ENCODE data around the gene DTWD2.
"Not testable (repeated sequence)": the region's sequence is repeated elsewhere in the genome, so short reads cannot be mapped to it uniquely, and the experiment has no call there.

Gene DTWD2

GRCh38 chr5:118965890-118966289 lies 22.5 kb downstream of the DTWD2 start:
- Histone ChIP-seq H4K20me1 (ENCODE audit: control insufficient read depth, insufficient read depth, low read depth, low read length) (no peaks in the 10 kb centered on the region), H3K36me3 (ENCODE audit: control insufficient read depth, low read length) (no peaks in the 10 kb centered on the region), H3K9me3 (ENCODE audit: control insufficient read depth, insufficient read depth, low read length) (no peaks in the 10 kb centered on the region), H3K79me2 (ENCODE audit: control insufficient read depth, low read length) (no peaks in the 10 kb centered on the region), H3K4me2 (ENCODE audit: low read length) (no peak overlapping the region), H3K4me1 (ENCODE audit: control insufficient read depth, low read length) (no peaks in the 10 kb centered on the region), H3K9me2 (replicated peaks; ENCODE audit: control insufficient read depth, low read length) (no peaks in the 10 kb centered on the region), H3K27me3 (ENCODE audit: control insufficient read depth, low read length) (no peaks in the 10 kb centered on the region), H3F3A (ENCODE audit: control insufficient read depth, insufficient read depth) (no peaks in the 10 kb centered on the region), H3K27ac (ENCODE audit: low read depth, low read length) (no peak overlapping the region), H3K4me3 (ENCODE audit: low read length) (no peak overlapping the region)
- TF ChIP-seq EZH2phosphoT487 (IDR thresholded peaks at IDR 0.05; ENCODE audit: borderline replicate concordance, low read length): no peak

GRCh38 chr5:118964970-118965369 lies 23.4 kb downstream of the DTWD2 start:
- H4K20me1 ChIP-seq (ENCODE audit: control insufficient read depth, insufficient read depth, low read depth, low read length); H3K4me1 ChIP-seq (ENCODE audit: control insufficient read depth, low read length); H3K79me2 ChIP-seq (ENCODE audit: control insufficient read depth, low read length); H3K4me3 ChIP-seq (ENCODE audit: low read length); H3K27ac ChIP-seq (ENCODE audit: low read depth, low read length); H3K27me3 ChIP-seq (ENCODE audit: control insufficient read depth, low read length); H3K9me2 ChIP-seq (replicated peaks; ENCODE audit: control insufficient read depth, low read length); H3F3A ChIP-seq (ENCODE audit: control insufficient read depth, insufficient read depth); H3K4me2 ChIP-seq (ENCODE audit: low read length); H3K9me3 ChIP-seq (ENCODE audit: control insufficient read depth, insufficient read depth, low read length); H3K36me3 ChIP-seq (ENCODE audit: control insufficient read depth, low read length): not testable (repeated sequence)

DNA sequence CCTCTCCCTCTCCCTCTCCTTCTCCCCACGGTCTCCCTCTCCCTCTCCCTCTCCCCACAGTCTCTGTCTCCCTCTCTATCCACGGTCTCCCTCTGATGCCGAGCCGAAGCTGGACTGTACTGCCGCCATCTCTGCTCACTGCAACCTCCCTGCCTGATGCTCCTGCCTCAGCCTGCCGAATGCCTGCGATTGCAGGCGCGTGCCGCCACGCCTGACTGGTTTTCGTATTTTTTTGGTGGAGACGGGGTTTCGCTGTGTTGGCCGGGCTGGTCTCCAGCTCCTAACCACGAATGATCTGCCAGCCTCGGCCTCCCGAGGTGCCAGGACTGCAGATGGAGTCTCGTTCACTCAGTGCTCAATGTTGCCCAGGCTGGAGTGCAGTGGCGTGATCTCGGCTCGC lies 24.0 kb downstream of the DTWD2 start:
- H4K20me1 ChIP-seq (ENCODE audit: control insufficient read depth, insufficient read depth, low read depth, low read length); H3F3A ChIP-seq (ENCODE audit: control insufficient read depth, insufficient read depth); H3K4me2 ChIP-seq (ENCODE audit: low read length); H3K79me2 ChIP-seq (ENCODE audit: control insufficient read depth, low read length); H3K9me3 ChIP-seq (ENCODE audit: control insufficient read depth, insufficient read depth, low read length); H3K27ac ChIP-seq (ENCODE audit: low read depth, low read length); H3K27me3 ChIP-seq (ENCODE audit: control insufficient read depth, low read length); H3K4me1 ChIP-seq (ENCODE audit: control insufficient read depth, low read length); H3K9me2 ChIP-seq (replicated peaks; ENCODE audit: control insufficient read depth, low read length); H3K4me3 ChIP-seq (ENCODE audit: low read length); H3K36me3 ChIP-seq (ENCODE audit: control insufficient read depth, low read length): not testable (repeated sequence)

- Histone ChIP-seq H3K9me3 (ENCODE audit: control insufficient read depth, insufficient read depth, low read length) (no peaks in the 10 kb centered on the region), H3K4me2 (ENCODE audit: low read length) (no peak overlapping the region), H3K79me2 (ENCODE audit: control insufficient read depth, low read length) (no peaks in the 10 kb centered on the region), H3K4me3 (ENCODE audit: low read length) (no peak overlapping the region), H4K20me1 (ENCODE audit: control insufficient read depth, insufficient read depth, low read depth, low read length) (no peaks in the 10 kb centered on the region), H3K9me2 (replicated peaks; ENCODE audit: control insufficient read depth, low read length) (no peaks in the 10 kb centered on the region), H3K27ac (ENCODE audit: low read depth, low read length) (no peak overlapping the region), H3K27me3 (ENCODE audit: control insufficient read depth, low read length) (no peaks in the 10 kb centered on the region), H3K36me3 (ENCODE audit: control insufficient read depth, low read length) (no peaks in the 10 kb centered on the region), H3K4me1 (ENCODE audit: control insufficient read depth, low read length) (no peaks in the 10 kb centered on the region), H3F3A (ENCODE audit: control insufficient read depth, insufficient read depth) (no peaks in the 10 kb centered on the region)
- TF ChIP-seq CTCF (IDR thresholded peaks at IDR 0.05; ENCODE audit: low read depth, low read length, poor library complexity, severe bottlenecking) (no peak), EZH2phosphoT487 (IDR thresholded peaks at IDR 0.05; ENCODE audit: borderline replicate concordance, low read length) (no peak)
These were observed 25.2 kb downstream of the DTWD2 start for GRCh38 chr5:118963169-118963568.

DNA sequence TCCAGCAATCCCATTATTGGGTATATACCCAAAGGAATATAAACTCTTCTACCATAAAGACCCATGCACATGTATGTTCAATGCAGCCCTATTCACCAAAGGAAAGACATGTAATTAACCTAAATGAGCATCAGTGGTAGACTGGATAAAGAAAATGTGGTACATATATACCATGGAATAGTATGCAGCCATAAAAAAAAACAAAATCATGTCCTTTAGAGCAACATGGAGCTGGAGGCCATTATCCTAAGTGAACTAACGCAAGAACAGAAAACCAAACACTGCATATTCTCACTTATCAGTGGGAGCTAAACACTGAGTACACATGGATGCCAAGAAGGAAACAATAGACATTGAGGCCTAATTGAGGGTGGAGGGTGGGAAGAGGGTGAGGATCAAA lies 27.8 kb downstream of the DTWD2 start:
- Histone ChIP-seq H3K79me2 (ENCODE audit: control insufficient read depth, low read length) (no peaks in the 10 kb centered on the region), H3K4me1 (ENCODE audit: control insufficient read depth, low read length) (no peaks in the 10 kb centered on the region), H3K27me3 (ENCODE audit: control insufficient read depth, low read length) (no peaks in the 10 kb centered on the region), H3K9me2 (replicated peaks; ENCODE audit: control insufficient read depth, low read length) (no peaks in the 10 kb centered on the region), H3K4me2 (ENCODE audit: low read length) (no peak overlapping the region), H3K36me3 (ENCODE audit: control insufficient read depth, low read length) (no peaks in the 10 kb centered on the region), H4K20me1 (ENCODE audit: control insufficient read depth, insufficient read depth, low read depth, low read length) (no peaks in the 10 kb centered on the region), H3F3A (ENCODE audit: control insufficient read depth, insufficient read depth) (no peaks in the 10 kb centered on the region), H3K4me3 (ENCODE audit: low read length) (no peak overlapping the region), H3K27ac (ENCODE audit: low read depth, low read length) (no peak overlapping the region), H3K9me3 (ENCODE audit: control insufficient read depth, insufficient read depth, low read length) (no peaks in the 10 kb centered on the region)
- TF ChIP-seq EZH2phosphoT487 (IDR thresholded peaks at IDR 0.05; ENCODE audit: borderline replicate concordance, low read length): no peak
- no peak for TF ChIP-seq CTCF (IDR thresholded peaks at IDR 0.05; ENCODE audit: low read depth, low read length, poor library complexity, severe bottlenecking)

Data from DOHH2 (cell line).